GM18526 (cell line): ENCODE data around the gene SEC24D.

Experiments
- POLR2A ChIP-seq: IDR thresholded peaks from 3 replicates; pipeline ENCODE4 v1.6.1; 2011; ENCODE audit not compliant: insufficient read length; ENCODE audit errors: extremely low read depth

Gene SEC24D

GRCh38 chr4:118835571-118836300 is at the start of gene SEC24D:
SEC24D (minus strand) TSS chr4:118836126; CDS start chr4:118833696, 2,430 bp downstream.
- TF ChIP-seq POLR2A, result peak; percentile 65

- no peak for TF ChIP-seq POLR2A
These were observed 48.8 kb upstream of the SEC24D start for GRCh38 chr4:118884716-118885115.

DNA sequence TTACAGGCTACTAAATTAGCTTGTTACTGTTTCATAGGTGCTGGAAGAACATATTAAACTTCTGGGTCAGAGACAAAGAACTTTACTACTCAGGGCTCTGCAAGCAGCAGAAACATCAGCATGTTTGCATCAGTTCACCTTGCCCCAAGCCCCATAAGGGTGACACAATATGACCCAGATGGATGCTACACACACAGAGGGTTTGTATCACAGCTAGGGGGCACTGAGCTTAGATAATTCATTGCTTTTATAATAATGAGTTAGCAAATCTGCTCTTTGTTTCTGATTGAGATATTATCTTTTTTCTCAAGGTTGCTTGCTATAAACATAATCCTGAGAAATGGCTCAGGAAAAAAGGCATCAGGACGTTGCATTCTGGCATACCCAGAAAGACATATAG is 47.9 kb upstream of the SEC24D start:
- no peak for TF ChIP-seq POLR2A

- no peak for TF ChIP-seq POLR2A
These were observed 45.7 kb upstream of the SEC24D start for GRCh38 chr4:118881512-118882146.

DNA sequence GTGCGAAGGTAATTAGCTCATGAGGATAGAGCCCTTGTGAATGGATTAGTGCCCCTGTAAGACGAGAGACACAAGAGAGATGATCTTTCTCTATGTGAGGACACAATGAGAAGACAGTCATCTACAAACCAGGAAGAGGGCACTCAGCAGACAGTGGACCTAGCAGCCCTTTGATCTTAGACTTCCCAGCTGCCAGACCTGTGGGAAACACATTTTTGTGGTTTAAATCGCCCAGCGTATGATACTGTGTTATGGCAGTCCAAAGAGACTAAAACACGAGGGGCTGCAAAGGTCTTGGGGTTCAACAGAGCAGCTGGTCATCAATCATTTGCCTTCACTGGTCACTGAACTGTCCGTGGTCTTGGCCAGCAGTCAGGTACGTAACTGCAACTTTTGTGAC is 43.5 kb upstream of the SEC24D start:
- no peak for TF ChIP-seq POLR2A

GRCh38 chr4:118877797-118878196 is 41.9 kb upstream of the SEC24D start:
- TF ChIP-seq POLR2A, result no peak

DNA sequence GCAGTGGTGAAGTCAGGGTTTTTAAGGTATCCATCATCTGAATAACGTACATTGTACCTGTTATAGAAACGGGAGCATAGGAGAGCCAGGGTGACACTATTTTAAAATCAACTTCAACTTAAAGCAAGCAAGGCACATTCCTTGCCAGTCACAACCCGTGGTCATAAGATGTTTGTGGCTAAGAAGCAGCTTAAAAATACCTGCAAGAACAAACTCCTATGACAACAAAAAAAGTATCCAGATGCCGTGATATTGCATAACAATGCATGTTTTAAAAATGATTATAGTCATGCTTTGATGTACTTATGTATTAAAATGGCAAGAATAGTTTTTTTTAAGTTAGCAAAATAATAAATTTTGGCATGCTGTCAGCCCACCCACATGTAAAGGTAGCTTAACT is 36.3 kb upstream of the SEC24D start:
- no peak for TF ChIP-seq POLR2A

DNA sequence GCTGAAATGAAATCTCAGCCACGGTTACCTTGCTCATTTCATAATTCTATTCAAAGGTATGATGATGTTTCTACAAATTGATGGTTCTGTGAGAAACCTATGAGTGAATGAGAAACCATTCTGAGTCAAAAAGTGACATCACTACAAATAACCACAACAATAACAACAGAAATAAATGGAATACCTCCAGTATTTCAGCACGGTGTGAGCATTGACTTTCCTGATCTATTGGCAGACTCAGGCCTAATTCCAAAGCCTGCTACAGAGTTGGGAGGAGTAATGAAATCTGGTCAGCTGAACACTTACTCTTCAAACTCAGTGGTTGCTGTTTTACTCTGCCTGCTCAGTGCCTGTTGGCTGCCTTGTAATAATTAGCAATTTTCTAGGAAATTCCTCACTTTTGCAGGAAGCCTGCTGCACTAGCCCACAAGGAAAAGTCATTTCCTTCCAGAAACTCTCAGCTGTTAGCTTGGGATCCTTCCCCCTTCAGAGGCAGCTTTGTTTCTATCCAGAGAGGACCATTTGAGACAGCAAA is 33.9 kb upstream of the SEC24D start:
- TF ChIP-seq POLR2A, result no peak

DNA sequence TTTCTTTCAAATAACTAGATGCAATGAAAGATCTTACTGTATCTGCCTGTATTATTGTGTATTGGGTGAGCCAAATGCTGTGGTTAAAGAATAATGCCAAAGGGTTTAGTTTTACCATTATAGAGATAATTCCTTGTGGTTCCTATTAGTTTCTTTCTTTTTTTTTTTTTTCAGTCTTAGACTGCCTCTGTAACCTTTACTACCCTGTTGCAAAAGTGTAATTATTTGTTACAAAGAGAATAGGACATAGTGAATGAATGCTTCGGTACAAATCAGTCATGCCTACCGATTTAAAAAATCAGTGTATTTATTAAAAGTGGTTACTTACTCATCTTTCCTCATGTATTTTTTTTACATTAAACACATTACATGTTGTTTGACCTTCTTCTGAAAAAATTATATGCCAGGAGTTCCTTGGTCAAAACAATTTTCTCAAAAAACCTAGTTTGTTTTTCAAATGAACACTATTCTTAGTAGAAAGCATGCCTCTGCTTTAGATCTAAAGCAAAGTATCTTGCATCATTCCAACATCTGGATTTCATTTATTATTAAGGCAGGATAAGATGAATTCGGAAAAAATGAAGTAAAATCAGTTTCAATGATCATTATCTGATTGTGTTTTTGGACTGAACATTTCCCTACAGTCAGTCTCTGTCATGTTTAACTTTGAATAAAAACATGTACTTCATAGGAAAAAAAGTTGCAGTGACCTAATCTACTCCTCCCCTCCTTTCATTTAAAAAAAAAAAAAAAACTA is 31.6 kb upstream of the SEC24D start:
- TF ChIP-seq POLR2A, result no peak

- TF ChIP-seq POLR2A, result no peak
These were observed 30.5 kb upstream of the SEC24D start for GRCh38 chr4:118866442-118866841.

GRCh38 chr4:118865091-118865708 is 29.3 kb upstream of the SEC24D start:
- TF ChIP-seq POLR2A, result no peak

DNA sequence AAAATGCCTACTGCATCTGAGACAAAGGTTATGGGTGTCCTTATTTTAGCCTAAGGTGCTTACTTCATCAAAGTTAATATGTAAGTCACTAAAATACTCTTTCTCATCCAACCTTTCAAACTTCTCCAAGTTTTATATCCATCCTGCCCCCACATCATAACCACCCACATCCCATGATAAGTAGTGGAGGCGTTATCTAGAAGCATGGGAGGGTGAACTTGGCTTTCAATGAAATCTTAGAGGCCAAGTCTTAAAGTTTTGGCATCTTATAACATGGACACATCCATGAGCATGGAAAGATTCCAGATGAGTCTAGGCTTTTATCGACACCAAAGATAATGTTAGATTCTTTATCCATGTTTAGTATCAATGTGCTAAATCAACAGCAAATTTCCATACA is 22.9 kb upstream of the SEC24D start:
- no peak for TF ChIP-seq POLR2A

GRCh38 chr4:118857760-118858159 is 21.8 kb upstream of the SEC24D start:
- no peak for TF ChIP-seq POLR2A

DNA sequence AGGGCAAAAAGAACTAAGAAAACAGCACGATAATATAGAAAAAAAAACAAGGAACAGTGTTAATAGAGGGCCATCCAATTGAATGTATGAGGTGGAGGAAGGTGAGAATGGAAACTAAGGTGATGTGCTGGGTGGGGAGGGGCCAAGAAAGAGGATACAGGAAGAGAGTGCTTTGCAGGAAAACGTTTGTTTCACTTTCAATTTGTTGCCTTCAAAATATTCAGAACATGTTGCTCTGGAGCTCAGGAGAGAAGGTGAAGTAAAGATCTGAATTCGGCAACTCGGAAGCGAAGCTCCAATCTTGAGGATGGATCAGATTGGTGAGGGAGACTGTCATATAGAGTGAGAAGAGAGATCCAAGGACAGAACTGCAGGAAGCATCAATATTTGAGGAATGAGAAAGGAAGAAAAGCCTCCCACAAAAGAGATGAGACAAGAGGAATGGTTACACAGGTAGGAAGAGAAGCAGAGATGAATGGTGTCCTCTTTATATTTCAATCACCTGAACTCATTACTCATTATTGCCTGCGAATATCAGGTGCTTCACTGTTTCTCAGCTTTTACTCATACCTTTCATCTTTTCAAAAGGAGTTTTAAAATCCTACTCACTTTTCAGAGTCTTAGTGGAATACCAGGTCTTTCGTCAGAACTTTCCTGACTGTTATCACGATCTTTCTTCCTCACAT is 14.7 kb upstream of the SEC24D start:
- no peak for TF ChIP-seq POLR2A

DNA sequence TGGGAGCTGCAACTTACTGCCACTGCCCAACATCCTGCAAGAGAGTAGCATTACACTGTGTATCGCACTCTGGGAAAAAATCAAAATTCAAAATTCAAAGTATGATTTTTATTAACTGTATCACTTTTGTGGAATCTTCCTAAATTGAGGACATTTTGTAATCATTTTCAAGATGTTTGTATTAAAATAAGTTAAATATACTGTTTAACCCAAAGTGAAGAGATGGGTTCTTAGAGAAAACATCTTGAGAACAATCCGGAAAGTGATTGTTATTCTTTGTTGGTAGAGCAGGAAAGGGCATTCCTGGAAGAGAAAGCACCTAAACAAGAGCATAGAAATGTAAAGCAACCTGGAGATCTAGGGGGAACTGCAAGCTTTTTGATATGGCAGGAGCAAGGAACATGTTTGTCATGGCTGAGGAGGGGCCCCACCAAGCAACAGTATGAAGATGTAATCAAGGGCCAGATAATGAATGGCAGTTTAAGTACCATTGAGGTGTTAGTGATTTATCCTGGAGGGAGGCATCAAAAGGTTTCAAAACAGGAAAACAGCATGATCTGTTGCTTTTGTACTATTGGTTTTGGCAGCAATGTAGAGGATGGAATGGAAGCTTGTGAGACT is 14.1 kb upstream of the SEC24D start:
- no peak for TF ChIP-seq POLR2A

GRCh38 chr4:118848901-118849300 is 13.0 kb upstream of the SEC24D start:
- TF ChIP-seq POLR2A, result no peak
